NCI-H1417 (cell line): Measurements from ENCODE around the gene TPM1.

Source experiments
- DNase-seq, 3 experiments: peaks; one replicate each; lab custom pipeline; 2025; lab: John Stamatoyannopoulos, UW

Gene TPM1

GRCh38 chr15:63075015-63075983, 32.8 kb downstream of the TPM1 start:
- no peak for DNase-seq

- DNase-seq, result no peak
Observed at GRCh38 chr15:63075984-63076713, 33.6 kb downstream of the TPM1 start.

DNA sequence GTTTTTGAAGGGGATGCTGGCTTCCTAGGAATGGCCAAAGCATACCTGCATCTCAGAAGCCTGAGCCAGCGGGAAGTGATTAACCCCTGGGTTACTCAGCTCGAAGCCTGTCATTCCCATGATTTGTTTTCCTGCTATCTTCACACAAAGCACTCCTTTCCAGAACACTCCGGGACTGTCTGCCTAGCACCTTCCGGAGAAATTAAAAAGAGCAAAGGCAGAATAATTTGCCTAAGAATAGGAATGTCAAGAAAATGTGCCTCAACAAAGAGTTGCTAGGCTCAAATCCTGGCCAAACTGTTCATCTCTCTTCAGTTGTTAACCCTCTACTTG, 34.1 kb downstream of the TPM1 start:
- no peak for DNase-seq

GRCh38 chr15:63077952-63078351, 35.4 kb downstream of the TPM1 start:
- DNase-seq, result no peak

GRCh38 chr15:63079947-63080626, 37.5 kb downstream of the TPM1 start:
- DNase-seq, result no peak

GRCh38 chr15:63080634-63081250, 38.2 kb downstream of the TPM1 start:
- no peak for DNase-seq

GRCh38 chr15:63082366-63082765, 39.8 kb downstream of the TPM1 start:
- no peak for DNase-seq

DNA sequence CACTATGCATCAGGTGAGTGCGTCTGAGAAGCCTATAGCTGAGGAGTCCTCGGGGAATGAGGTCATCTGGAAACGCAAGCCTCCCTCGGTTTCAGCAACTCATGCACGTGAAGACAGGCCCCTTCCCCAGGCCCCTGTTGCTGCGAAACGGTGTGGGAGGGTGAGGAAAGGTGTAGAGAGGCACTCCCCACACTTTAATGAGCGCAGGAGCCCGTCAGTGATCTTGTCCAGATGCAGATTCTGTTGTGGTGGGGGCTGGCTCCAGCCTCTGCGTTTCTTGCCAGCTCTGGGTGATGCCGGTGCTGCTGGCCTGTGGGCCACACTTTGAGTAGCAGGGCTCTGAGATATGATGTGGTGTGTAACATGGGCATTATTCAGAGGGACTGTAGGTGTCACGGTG, 40.5 kb downstream of the TPM1 start:
- DNase-seq, result no peak

DNA sequence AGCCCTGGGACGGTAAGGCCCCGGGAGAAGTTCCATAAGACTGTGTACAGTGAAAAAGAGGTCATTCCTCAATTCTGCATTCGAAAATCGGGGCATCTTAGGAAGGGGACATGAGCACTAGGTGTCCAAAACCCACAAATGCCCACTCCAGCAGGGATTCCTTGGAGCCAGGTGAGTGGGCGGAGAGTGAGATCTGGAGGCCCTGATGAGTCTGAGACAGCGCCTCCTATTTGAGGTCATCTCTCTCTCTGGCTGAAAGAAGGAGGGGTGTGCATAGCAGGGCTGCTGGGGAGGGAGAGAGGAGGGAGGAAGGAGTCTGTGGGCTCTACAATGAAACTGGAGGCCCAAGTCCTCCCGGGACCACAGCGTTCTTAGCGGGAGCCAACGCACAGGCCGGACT, 41.0 kb downstream of the TPM1 start:
- no peak for DNase-seq

GRCh38 chr15:63084806-63085205, 42.3 kb downstream of the TPM1 start:
- DNase-seq, result no peak

GRCh38 chr15:63085289-63085688, 42.7 kb downstream of the TPM1 start:
- no peak for DNase-seq

DNA sequence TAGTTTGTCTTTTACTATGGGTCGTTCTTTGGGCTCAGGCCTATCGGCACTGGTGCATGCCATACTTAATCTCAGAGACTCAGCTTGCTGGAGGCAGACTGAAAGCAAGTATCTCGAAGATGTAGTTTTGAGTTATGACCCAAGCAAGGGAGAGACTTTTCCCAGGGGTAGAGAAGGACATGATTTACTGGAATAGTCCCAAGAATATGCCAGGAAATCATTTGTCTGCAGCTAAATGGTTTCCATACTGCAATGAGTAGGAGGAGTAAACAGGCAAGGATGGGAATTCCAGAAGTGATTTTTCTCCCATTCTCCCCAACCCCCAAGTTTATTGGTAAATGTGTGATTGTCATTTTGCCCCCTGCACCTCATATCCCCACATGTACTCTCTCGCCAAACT, 43.7 kb downstream of the TPM1 start:
- DNase-seq, result no peak

DNA sequence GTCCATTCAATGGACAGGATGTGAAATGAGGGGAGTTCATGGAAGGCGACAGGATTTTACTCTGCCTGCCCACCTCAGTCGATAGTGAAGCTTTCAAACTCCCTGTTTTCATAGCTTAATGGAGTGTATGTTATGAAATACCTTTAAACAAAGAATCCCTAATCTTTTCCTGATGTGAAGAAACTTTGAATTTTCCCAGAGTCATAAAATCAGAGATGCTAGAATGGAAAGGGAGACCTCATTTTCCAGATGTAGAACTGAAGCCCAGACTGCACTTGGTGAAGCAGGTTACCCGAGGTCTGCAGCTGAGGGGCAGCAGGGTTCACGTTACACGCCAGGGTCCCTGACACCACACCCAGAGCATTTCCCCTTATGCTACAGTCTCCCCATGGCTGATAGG, 44.4 kb downstream of the TPM1 start:
- no peak for DNase-seq

- DNase-seq, result peak in 2 of 3 experiments; percentile 14 to 21
Observed at GRCh38 chr15:63088533-63089245, 46.1 kb downstream of the TPM1 start.

DNA sequence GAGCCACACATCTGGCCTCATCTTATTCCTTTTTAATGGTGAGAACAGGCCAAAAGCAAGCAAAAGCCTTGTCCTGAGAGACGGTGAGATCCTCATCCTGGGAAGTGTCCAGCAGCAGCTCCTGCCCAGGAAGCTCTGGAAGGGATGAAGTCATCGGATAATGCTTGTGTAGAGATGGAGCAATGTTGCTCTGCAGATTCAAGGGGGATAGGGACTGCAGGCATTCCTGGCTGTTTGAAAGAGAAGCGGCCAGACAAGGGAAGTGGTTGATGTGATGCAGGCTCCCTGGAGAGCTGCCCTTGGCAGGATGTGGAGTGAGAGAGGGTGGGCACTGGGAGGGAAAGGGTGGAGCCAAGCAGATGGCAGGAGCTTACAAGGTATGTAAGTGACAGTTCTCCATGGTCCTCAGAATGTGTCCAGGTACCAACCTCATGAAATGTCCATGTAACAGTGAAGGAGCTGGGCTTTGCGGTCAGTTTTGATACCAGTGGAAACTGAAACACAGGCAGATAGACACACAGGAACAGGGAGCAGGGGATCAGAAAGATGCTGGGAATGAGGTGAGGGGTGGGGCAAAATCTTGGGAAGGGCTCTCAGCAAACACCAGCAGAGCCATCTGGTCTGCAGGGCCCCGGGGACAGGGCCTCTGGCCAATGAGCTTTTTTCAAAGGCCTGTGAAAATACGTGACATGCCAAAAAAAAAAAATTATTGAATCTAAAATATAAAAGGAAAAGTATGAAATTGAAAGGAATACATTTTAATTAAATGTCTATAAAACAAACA, 46.9 kb downstream of the TPM1 start:
- DNase-seq, result peak in 2 of 3 experiments; percentile 15 to 36

DNA sequence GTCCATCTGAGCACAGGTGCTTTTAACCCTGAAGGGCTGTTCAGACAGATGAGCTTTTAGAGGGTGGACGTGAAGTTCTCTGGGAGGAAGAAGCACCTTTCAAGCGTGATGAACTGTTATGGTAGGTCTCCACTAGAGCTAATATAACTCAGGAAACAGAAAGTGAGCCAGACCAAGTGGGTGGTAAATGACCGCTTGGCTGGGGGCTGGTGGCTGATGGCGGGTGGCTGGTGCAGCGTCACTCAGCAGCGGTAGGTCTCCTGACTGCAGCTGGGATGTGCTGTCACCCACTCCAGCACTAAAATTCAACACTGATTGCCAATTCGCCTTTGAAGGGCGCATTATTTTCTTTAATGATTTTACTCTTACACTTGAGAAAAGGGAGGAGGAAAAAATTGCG, 47.9 kb downstream of the TPM1 start:
- DNase-seq, result no peak

GRCh38 chr15:63090887-63091286, 48.3 kb downstream of the TPM1 start:
- no peak for DNase-seq

DNA sequence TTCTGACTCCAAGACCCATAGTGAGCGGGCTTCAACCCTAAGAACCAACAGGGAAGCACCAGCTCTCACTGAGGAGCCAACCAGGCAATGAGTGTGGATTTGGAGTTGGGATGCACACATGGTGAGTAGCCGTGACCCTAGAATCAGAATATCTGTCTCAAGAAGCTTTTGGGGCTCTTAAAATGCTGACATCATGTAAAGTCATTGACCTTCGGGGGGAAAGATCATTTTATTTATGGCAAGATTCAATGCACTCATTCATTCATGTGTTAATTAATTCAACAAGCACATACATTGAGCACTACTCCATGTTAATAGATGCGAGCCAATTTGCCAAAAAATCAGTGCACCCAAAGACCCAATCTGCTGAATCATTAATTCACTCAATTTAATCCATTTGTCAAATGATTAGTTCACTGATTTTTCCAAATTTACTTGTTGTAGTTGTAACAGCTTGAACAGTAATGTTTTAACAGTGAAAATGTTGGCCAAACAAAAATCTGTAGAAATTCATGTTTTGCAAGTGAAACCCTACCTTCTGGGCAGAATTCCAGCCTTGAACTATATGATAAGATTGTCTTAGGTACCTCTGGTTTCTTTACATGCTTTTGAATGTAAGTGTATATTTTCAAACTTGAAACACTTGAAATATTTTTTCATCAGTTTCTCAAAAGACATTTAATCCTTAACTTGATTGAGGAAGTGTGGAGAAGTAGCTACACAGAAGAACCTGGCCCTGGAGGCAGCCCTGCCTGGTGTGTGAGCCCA, 49.3 kb downstream of the TPM1 start:
- DNase-seq, result no peak

DNA sequence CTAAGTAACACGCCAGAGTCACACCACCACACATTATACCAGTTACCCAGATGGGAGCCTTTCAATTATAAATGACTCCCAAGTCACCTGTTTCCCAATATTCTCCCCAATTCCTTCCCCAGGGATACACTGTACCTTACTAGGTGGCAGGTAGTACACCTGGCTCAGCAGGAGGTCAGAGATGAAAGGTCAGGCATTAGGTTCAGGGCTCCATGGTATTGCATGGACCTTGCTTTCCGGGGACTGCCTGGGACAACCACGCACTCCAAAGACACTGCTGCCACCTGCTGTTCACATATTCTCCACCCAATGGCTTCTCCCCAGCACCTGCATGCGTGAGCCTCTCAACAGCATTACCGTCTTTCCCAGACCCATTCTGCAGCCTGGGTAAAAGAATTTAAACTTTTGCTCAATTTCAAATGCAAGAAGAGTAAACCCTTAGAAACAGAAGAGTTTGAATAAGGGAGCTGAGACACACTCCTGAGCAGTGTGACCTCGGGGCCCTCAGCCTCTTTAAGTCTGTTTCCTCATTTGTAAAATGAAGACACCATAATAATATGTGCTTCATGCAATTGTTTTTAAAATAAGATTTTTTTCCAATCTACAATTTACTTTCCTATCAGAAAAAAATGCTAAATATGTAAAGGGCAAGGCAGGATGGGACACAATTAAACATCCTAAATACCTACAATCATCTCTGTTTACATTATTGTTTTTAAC, 51.1 kb downstream of the TPM1 start:
- peak; percentile 61 to 86 (median 62) for DNase-seq
